GM23338 (cell line): ENCODE measurements around the gene CDAN1.

Experiments used
- CREB1 ChIP-seq: fragments of 250-450 bp; sonication (Bioruptor Pico); IDR thresholded peaks from 2 replicates; pipeline ENCODE4 v1.5.0; 2020; ENCODE audit warnings: low read depth, mild to moderate bottlenecking, moderate library complexity
- ETS1 ChIP-seq: IDR thresholded peaks from 2 replicates; pipeline ENCODE4 v1.6.1; 2016; ENCODE audit warnings: antibody characterized with exemption
- EZH2 ChIP-seq: fragments of 200-600 bp; sonication (generic); IDR thresholded peaks from one replicate; pipeline ENCODE4 v1.8.0; 2017; ENCODE audit warnings: antibody characterized with exemption, mild to moderate bottlenecking, low read depth; ENCODE audit not compliant: unreplicated experiment
- EZH2phosphoT487 ChIP-seq: fragments of 200-600 bp; sonication (generic); IDR thresholded peaks from one replicate; pipeline ENCODE4 v1.8.1; 2018; ENCODE audit warnings: antibody characterized with exemption; ENCODE audit not compliant: unreplicated experiment
- JUNB ChIP-seq: IDR thresholded peaks from one replicate; pipeline ENCODE4 v1.6.1; 2016; ENCODE audit warnings: antibody characterized with exemption; ENCODE audit not compliant: unreplicated experiment
- NANOG ChIP-seq: IDR thresholded peaks from 2 replicates; pipeline ENCODE4 v1.6.1; 2016; ENCODE audit warnings: antibody characterized with exemption, borderline replicate concordance
- POLR2AphosphoS5 ChIP-seq: IDR thresholded peaks from 2 replicates; pipeline ENCODE4 v1.6.1; 2016; ENCODE audit warnings: antibody characterized with exemption, low read depth
- REST ChIP-seq: IDR thresholded peaks from one replicate; pipeline ENCODE4 v1.6.1; 2018; ENCODE audit warnings: antibody characterized with exemption; ENCODE audit not compliant: unreplicated experiment
- STAT1 ChIP-seq: IDR thresholded peaks from one replicate; pipeline ENCODE4 v1.6.1; 2016; ENCODE audit warnings: antibody characterized with exemption; ENCODE audit not compliant: unreplicated experiment
- ZNF114 ChIP-seq: fragments of 250-450 bp; sonication (Bioruptor Pico); IDR thresholded peaks from 2 replicates; pipeline ENCODE4 v1.5.0; 2020; ENCODE audit warnings: mild to moderate bottlenecking, moderate library complexity
- ZNF331 ChIP-seq: fragments of 250-450 bp; sonication (Bioruptor Pico); IDR thresholded peaks from 2 replicates; pipeline ENCODE4 v1.5.0; 2020; ENCODE audit warnings: low read depth, mild to moderate bottlenecking, moderate library complexity
- TF ChIP-seq, protein P1 (sequence below), 2 experiments: fragments of 200-600 bp in 1 of 2; sonication (generic) in 1 of 2; conservative IDR thresholded peaks; 2 replicates each; pipeline versions ENCODE4 v1.5.1 to v1.6.1; 2016 to 2017; ENCODE audit warnings: antibody characterized with exemption in 2 of 2, low read depth in 2 of 2, mild to moderate bottlenecking in 2 of 2, moderate library complexity in 1 of 2
- TF ChIP-seq, protein P2 (sequence below): fragments of 250-450 bp; sonication (Bioruptor Pico); IDR thresholded peaks from 2 replicates; pipeline ENCODE4 v1.5.0; 2020; ENCODE audit warnings: mild to moderate bottlenecking, moderate library complexity

DNA sequence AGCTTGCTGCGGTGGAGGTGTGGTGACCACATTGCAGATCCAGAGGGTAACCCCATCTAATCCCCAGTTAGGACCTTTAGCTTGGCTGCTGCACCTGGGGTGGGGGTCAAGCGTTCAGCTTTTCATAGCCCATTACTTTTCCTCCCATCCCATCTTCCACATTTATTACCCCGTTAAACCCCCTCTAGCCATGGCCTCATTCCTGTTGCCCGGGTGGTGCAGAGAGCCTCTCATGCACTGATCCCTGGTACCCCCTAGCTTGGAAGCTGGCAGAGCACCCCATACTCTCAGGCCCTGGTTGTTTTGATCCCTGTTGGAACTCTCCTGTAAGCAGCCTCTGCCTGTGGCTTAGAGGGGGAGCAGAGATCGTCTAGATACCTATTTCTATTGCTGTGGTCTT, 20.8 kb downstream of the CDAN1 start:
- no peak for TF ChIP-seq POLR2AphosphoS5
- TF ChIP-seq, protein P1, sequence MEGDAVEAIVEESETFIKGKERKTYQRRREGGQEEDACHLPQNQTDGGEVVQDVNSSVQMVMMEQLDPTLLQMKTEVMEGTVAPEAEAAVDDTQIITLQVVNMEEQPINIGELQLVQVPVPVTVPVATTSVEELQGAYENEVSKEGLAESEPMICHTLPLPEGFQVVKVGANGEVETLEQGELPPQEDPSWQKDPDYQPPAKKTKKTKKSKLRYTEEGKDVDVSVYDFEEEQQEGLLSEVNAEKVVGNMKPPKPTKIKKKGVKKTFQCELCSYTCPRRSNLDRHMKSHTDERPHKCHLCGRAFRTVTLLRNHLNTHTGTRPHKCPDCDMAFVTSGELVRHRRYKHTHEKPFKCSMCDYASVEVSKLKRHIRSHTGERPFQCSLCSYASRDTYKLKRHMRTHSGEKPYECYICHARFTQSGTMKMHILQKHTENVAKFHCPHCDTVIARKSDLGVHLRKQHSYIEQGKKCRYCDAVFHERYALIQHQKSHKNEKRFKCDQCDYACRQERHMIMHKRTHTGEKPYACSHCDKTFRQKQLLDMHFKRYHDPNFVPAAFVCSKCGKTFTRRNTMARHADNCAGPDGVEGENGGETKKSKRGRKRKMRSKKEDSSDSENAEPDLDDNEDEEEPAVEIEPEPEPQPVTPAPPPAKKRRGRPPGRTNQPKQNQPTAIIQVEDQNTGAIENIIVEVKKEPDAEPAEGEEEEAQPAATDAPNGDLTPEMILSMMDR (conservative IDR thresholded peaks at IDR 0.05; ENCODE audit: low read depth in 2 of 2) = no peak
- no peak for TF ChIP-seq EZH2
- TF ChIP-seq STAT1 = no peak
- TF ChIP-seq NANOG = no peak
- no peak for TF ChIP-seq EZH2phosphoT487
- TF ChIP-seq REST = no peak
- no peak for TF ChIP-seq CREB1 (CRISPR knock-in tag)
- TF ChIP-seq ETS1 = no peak
- no peak for TF ChIP-seq JUNB
- TF ChIP-seq ZNF331 (CRISPR knock-in tag) = no peak
- TF ChIP-seq ZNF114 (CRISPR knock-in tag) = no peak
- TF ChIP-seq, protein P2, sequence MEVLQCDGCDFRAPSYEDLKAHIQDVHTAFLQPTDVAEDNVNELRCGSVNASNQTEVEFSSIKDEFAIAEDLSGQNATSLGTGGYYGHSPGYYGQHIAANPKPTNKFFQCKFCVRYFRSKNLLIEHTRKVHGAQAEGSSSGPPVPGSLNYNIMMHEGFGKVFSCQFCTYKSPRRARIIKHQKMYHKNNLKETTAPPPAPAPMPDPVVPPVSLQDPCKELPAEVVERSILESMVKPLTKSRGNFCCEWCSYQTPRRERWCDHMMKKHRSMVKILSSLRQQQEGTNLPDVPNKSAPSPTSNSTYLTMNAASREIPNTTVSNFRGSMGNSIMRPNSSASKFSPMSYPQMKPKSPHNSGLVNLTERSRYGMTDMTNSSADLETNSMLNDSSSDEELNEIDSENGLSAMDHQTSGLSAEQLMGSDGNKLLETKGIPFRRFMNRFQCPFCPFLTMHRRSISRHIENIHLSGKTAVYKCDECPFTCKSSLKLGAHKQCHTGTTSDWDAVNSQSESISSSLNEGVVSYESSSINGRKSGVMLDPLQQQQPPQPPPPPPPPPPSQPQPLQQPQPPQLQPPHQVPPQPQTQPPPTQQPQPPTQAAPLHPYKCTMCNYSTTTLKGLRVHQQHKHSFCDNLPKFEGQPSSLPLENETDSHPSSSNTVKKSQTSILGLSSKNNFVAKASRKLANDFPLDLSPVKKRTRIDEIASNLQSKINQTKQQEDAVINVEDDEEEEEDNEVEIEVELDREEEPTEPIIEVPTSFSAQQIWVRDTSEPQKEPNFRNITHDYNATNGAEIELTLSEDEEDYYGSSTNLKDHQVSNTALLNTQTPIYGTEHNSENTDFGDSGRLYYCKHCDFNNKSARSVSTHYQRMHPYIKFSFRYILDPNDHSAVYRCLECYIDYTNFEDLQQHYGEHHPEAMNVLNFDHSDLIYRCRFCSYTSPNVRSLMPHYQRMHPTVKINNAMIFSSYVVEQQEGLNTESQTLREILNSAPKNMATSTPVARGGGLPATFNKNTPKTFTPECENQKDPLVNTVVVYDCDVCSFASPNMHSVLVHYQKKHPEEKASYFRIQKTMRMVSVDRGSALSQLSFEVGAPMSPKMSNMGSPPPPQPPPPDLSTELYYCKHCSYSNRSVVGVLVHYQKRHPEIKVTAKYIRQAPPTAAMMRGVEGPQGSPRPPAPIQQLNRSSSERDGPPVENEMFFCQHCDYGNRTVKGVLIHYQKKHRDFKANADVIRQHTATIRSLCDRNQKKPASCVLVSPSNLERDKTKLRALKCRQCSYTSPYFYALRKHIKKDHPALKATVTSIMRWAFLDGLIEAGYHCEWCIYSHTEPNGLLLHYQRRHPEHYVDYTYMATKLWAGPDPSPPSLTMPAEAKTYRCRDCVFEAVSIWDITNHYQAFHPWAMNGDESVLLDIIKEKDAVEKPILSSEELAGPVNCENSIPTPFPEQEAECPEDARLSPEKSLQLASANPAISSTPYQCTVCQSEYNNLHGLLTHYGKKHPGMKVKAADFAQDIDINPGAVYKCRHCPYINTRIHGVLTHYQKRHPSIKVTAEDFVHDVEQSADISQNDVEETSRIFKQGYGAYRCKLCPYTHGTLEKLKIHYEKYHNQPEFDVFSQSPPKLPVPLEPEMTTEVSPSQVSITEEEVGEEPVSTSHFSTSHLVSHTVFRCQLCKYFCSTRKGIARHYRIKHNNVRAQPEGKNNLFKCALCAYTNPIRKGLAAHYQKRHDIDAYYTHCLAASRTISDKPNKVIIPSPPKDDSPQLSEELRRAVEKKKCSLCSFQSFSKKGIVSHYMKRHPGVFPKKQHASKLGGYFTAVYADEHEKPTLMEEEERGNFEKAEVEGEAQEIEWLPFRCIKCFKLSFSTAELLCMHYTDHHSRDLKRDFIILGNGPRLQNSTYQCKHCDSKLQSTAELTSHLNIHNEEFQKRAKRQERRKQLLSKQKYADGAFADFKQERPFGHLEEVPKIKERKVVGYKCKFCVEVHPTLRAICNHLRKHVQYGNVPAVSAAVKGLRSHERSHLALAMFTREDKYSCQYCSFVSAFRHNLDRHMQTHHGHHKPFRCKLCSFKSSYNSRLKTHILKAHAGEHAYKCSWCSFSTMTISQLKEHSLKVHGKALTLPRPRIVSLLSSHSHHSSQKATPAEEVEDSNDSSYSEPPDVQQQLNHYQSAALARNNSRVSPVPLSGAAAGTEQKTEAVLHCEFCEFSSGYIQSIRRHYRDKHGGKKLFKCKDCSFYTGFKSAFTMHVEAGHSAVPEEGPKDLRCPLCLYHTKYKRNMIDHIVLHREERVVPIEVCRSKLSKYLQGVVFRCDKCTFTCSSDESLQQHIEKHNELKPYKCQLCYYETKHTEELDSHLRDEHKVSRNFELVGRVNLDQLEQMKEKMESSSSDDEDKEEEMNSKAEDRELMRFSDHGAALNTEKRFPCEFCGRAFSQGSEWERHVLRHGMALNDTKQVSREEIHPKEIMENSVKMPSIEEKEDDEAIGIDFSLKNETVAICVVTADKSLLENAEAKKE (CRISPR knock-in tag) = no peak
